ENCODE results near the gene UBE2R2. TPM values are rescaled to one million over a fixed set of nuclear protein-coding genes. Genes with fewer than 3 reads are reported as not detected.

Gene UBE2R2
- total RNA-seq, 1 donor from 2014 or later: 34.2 TPM

DNA sequence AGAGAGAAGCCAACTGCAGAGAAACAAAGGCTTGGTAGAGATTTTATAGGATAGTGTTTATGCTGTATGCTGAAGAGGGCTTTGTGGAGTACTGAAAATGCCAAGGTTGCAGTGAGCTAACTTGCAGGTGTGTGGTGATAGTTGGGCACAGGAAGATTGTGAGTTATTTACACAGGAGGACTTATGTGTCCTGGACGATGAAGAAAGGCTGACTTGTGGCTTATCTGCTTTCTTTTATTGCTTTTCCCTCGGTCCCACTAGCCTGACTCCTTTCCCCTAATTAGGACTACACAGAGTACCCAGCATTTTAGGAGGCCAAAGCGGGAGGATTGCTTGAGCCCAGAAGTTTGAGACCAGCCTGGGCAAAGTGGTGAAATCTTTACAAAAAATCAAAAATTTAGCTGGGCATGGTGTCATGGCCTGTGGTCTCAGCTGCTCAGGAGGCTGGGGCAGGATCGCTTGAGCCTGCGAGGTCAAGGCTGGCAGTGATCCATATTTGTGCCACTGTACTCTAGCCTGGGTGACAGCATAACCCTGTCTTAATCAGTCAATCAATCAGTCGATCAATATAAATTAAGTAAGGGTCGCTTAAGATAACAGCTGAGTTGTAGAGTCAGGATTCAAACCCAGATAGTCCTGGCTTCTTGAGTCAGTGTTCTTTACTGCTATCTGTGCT is 61.9 kb downstream of the UBE2R2 start:
- no peaks in the 10 kb centered on the region for H3K27me3 ChIP-seq (ENCODE audit: control insufficient read depth, insufficient read depth, low read length)
- no peak for DNase-seq (ENCODE audit: low read depth)
- no peaks in the 10 kb centered on the region for H3K36me3 ChIP-seq (ENCODE audit: control insufficient read depth, insufficient read depth, low read length)
- H3K4me3 ChIP-seq (ENCODE audit: low read depth, low read length): no peak overlapping the region
- TF ChIP-seq, protein P1, sequence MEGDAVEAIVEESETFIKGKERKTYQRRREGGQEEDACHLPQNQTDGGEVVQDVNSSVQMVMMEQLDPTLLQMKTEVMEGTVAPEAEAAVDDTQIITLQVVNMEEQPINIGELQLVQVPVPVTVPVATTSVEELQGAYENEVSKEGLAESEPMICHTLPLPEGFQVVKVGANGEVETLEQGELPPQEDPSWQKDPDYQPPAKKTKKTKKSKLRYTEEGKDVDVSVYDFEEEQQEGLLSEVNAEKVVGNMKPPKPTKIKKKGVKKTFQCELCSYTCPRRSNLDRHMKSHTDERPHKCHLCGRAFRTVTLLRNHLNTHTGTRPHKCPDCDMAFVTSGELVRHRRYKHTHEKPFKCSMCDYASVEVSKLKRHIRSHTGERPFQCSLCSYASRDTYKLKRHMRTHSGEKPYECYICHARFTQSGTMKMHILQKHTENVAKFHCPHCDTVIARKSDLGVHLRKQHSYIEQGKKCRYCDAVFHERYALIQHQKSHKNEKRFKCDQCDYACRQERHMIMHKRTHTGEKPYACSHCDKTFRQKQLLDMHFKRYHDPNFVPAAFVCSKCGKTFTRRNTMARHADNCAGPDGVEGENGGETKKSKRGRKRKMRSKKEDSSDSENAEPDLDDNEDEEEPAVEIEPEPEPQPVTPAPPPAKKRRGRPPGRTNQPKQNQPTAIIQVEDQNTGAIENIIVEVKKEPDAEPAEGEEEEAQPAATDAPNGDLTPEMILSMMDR (IDR thresholded peaks at IDR 0.05; ENCODE audit: insufficient read depth, low read length, poor library complexity, severe bottlenecking): no peak

DNA sequence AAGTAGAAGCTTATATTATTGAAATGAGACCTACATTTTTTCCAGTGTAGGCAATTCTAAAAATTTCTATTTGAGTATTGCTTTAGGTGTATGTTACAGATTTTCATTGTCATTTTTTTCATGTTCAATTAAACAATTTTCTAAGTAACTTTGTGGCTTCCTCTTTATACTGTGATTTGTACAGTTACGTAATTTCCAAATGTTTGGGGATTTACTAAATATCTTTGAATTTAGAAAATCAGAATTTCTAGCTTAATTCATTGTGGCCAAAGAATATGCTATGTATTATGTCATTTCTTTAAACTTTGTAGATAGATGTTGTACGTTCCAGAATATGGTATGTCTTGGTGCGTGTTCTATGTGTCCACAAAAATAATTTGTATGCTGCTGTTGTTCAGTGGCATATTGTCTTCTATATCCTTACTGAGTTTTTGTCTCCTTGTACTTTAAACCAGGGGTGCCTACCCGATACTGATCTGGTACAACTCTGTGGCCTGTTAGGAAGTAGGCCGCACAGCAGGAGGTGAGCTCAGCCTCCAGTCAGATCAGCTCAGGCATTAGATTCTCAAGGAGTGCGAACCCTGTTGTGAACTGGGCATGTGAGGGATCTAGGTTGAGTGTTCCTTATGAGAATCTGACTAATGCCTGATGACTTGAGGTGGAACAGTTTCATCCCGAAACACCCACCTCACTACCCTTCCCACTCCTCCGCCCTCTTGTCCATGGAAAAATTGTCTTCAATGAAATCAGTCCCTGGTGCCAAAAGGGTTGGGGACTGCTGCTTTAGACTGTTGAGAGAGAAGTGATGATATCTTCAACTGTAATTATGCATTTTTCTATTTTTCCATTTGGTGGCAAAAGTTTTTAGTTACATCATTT is 63.5 kb downstream of the UBE2R2 start:
- no peak overlapping the region for H3K4me3 ChIP-seq (ENCODE audit: low read depth, low read length)
- TF ChIP-seq, protein P1 (IDR thresholded peaks at IDR 0.05; ENCODE audit: insufficient read depth, low read length, poor library complexity, severe bottlenecking): no peak
- no peaks in the 10 kb centered on the region for H3K36me3 ChIP-seq (ENCODE audit: control insufficient read depth, insufficient read depth, low read length)
- DNase-seq (ENCODE audit: low read depth): no peak
- no peaks in the 10 kb centered on the region for H3K27me3 ChIP-seq (ENCODE audit: control insufficient read depth, insufficient read depth, low read length)

DNA sequence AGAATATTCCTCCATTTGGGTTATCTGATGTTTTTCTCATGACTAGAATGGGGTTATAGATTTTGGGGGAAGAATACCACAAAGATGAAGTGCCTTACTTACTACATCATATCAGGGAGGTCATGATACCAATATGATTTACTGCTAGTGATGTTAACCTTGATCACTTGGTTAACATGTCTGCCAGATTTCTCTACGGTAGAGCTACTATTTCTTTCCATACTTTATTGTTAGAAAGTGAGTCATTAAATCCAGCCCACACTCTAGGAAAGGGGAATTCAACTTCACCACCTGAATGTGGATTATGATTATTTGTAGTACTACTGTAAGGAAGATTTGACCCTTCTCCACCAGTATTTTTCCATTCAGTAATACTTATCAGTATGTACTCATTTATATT is 64.7 kb downstream of the UBE2R2 start:
- no peaks in the 10 kb centered on the region for H3K27me3 ChIP-seq (ENCODE audit: control insufficient read depth, insufficient read depth, low read length)
- H3K4me3 ChIP-seq (ENCODE audit: low read depth, low read length): no peak overlapping the region
- H3K36me3 ChIP-seq (ENCODE audit: control insufficient read depth, insufficient read depth, low read length): no peaks in the 10 kb centered on the region
- DNase-seq (ENCODE audit: low read depth): no peak
- TF ChIP-seq, protein P1 (IDR thresholded peaks at IDR 0.05; ENCODE audit: insufficient read depth, low read length, poor library complexity, severe bottlenecking): no peak

DNA sequence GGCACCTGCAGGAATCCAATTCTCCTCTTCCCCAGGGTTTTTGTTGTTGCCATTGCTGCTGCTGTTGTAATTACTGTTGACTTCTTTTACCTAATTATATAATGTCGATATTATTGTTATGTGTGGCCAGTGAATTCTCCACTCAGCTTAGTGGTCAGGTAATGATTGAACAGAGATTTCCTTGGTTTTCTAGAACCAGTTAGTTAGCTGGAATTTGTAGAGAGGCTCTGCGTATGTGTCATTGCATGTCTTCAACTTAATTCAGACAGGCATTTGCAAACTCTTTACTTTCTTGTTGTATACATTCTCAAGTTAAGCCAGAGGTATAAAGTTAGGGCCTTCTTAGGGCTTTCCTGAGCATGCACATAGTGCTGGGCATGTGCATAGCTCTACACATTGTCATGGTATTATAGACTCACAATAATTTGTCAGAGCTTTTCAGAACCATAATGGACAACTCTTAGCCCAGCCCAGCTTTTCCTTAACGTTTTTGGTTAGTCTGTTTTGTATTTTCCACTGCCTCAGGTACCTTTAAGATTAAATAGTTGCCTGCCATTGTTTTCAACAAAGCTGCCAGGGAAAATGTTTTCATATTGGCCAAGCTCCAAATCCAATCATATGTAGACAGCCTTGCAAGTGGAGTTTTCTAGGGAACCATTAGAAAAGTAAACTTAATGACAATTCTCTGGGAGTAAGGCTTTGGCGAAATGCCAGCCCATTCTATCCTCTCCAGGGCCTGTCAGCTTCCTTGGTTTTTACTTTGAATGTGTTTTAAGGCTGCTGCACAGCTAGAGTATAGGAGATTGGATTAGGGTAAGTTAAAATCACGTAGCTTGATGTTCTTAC is 68.1 kb downstream of the UBE2R2 start:
- H3K36me3 ChIP-seq (ENCODE audit: control insufficient read depth, insufficient read depth, low read length): no peaks in the 10 kb centered on the region
- TF ChIP-seq, protein P1 (IDR thresholded peaks at IDR 0.05; ENCODE audit: insufficient read depth, low read length, poor library complexity, severe bottlenecking): no peak
- no peak for DNase-seq (ENCODE audit: low read depth)
- H3K27me3 ChIP-seq (ENCODE audit: control insufficient read depth, insufficient read depth, low read length): no peaks in the 10 kb centered on the region
- H3K4me3 ChIP-seq (ENCODE audit: low read depth, low read length): no peak overlapping the region

DNA sequence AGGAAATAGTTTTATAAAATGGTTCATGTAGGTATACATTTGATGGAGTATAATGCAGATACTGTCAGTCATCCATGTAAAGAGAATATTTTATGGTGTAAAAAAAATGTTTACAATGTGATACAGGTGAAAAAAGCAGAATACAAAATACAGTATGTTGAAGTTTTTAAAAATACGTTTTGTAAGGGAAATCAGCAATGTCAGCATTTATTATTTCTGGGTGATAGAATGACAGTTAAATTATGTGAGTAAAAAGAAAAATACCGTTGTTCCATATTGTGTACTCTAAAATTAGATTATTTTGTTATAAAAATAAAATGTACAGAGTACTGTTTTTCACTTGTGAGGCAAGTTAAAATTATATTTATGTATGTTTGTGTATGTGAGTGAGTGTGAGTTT is 69.0 kb downstream of the UBE2R2 start:
- Histone ChIP-seq H3K36me3 (ENCODE audit: control insufficient read depth, insufficient read depth, low read length) (no peaks in the 10 kb centered on the region), H3K4me3 (ENCODE audit: low read depth, low read length) (no peak overlapping the region), H3K27me3 (ENCODE audit: control insufficient read depth, insufficient read depth, low read length) (no peaks in the 10 kb centered on the region)
- TF ChIP-seq, protein P1 (IDR thresholded peaks at IDR 0.05; ENCODE audit: insufficient read depth, low read length, poor library complexity, severe bottlenecking): no peak
- no peak for DNase-seq (ENCODE audit: low read depth)
